PC-3 (cell line): ENCODE data around the gene PRDM8. TPM values are rescaled to one million over a fixed set of nuclear protein-coding genes. Genes with fewer than 3 reads are reported as not detected.

ENCODE experiments used
- ATAC-seq: fragments of 200-7000 bp; cut with Tn5 transposase; 2 replicates; pipeline ENCODE4 v1.9.1; 2020; ENCODE audit warnings: mild to moderate bottlenecking, moderate library complexity
- BruUV-seq: library from RNA; stranded (reverse); fragments of 400-500 nt; replicated peaks from 2 replicates; lab custom pipeline; 2021; lab: Mats Ljungman, UMichigan
- CTCF ChIA-PET: fragments of 300-600 bp; sonication (Branson Sonifier 250); formaldehyde crosslinking; loops from one replicate; lab custom pipeline; 2022; ENCODE audit warnings: antibody characterized with exemption; lab: Charles Lee
- POLR2A ChIA-PET: fragments of 300-600 bp; sonication (Branson Sonifier 250); formaldehyde crosslinking; loops from one replicate; lab custom pipeline; 2022; ENCODE audit warnings: antibody characterized with exemption; ENCODE audit not compliant: unreplicated experiment; lab: Charles Lee
- DNase-seq: peaks from one replicate; pipeline ENCODE4 v3.0.0-alpha.2; 2015
- H2AFZ ChIP-seq: fragments of 300-600 bp; sonication (generic); 2 replicates; pipeline ENCODE4 v1.6.0; 2016; ENCODE audit warnings: antibody characterized with exemption, low read length
- H3F3A ChIP-seq: fragments of 300-600 bp; sonication (generic); one replicate; pipeline ENCODE4 v1.6.0; 2017; ENCODE audit warnings: antibody characterized with exemption, low read length, control low read depth, mild to moderate bottlenecking; ENCODE audit not compliant: unreplicated experiment
- H3K27ac ChIP-seq: fragments of 300-600 bp; sonication (generic); 2 replicates; pipeline ENCODE4 v1.5.1; 2016; ENCODE audit warnings: mild to moderate bottlenecking, low read length
- H3K27me3 ChIP-seq: fragments of 300-600 bp; sonication (generic); 2 replicates; pipeline ENCODE4 v1.6.1; 2016; ENCODE audit warnings: low read length, mixed read lengths
- H3K36me3 ChIP-seq: fragments of 300-600 bp; sonication (generic); 2 replicates; pipeline ENCODE4 v1.6.1; 2016; ENCODE audit warnings: low read depth, mixed run types, low read length, mixed read lengths
- H3K4me1 ChIP-seq: fragments of 300-600 bp; sonication (generic); 2 replicates; pipeline ENCODE4 v1.5.1; 2016; ENCODE audit warnings: low read length; ENCODE audit not compliant: insufficient read depth
- H3K4me2 ChIP-seq: fragments of 300-600 bp; sonication (generic); 2 replicates; pipeline ENCODE4 v1.6.0; 2016; ENCODE audit warnings: low read length
- H3K4me3 ChIP-seq: fragments of 300-600 bp; sonication (generic); 2 replicates; pipeline ENCODE4 v1.5.1; 2016; ENCODE audit warnings: mild to moderate bottlenecking, low read length, mixed read lengths
- H3K79me2 ChIP-seq: fragments of 300-600 bp; sonication (generic); 2 replicates; pipeline ENCODE4 v1.6.1; 2017; ENCODE audit warnings: low read length, mixed read lengths
- H3K9ac ChIP-seq: fragments of 300-600 bp; sonication (generic); 2 replicates; pipeline ENCODE4 v1.6.0; 2016; ENCODE audit warnings: mild to moderate bottlenecking, low read length
- H3K9me2 ChIP-seq: fragments of 300-600 bp; sonication (generic); replicated peaks from 2 replicates; pipeline ENCODE4 v1.6.1; 2016; ENCODE audit warnings: mixed run types, low read length, mixed read lengths
- H3K9me3 ChIP-seq: fragments of 300-600 bp; sonication (generic); 2 replicates; pipeline ENCODE4 v1.6.1; 2016; ENCODE audit warnings: low read length, mixed read lengths
- H4K20me1 ChIP-seq: fragments of 300-600 bp; sonication (generic); 2 replicates; pipeline ENCODE4 v1.6.1; 2016; ENCODE audit warnings: low read length, mixed read lengths
- EZH2 ChIP-seq: fragments of 300-600 bp; sonication (generic); IDR thresholded peaks from one replicate; pipeline ENCODE4 v1.6.1; 2017; ENCODE audit warnings: antibody characterized with exemption, mild to moderate bottlenecking, low read length; ENCODE audit not compliant: unreplicated experiment
- EZH2phosphoT487 ChIP-seq: fragments of 300-600 bp; sonication (generic); IDR thresholded peaks from 2 replicates; pipeline ENCODE4 v1.6.1; 2018; ENCODE audit warnings: mild to moderate bottlenecking, antibody characterized with exemption, low read length, borderline replicate concordance
- intact Hi-C: fragments of 100-400 bp; cut with micrococcal nuclease; formaldehyde crosslinking; loops from 2 replicates; pipeline ENCODE4 v1.9.0; 2023
- total RNA-seq: library from RNA; depleted of rRNA; stranded (reverse); fragments of >200 nt; gene quantifications from 2 replicates; pipeline ENCODE4 v1.2.3, GENCODE V29; 2014
- TF ChIP-seq, protein P1 (sequence below): fragments of 300-600 bp; sonication (generic); conservative IDR thresholded peaks from 2 replicates; pipeline ENCODE4 v1.5.1; 2017; ENCODE audit warnings: antibody characterized with exemption, low read depth, mild to moderate bottlenecking, low read length

The PRDM8 gene
- total RNA-seq, 1 experiment from 2014 or later: 8.9 TPM

DNA sequence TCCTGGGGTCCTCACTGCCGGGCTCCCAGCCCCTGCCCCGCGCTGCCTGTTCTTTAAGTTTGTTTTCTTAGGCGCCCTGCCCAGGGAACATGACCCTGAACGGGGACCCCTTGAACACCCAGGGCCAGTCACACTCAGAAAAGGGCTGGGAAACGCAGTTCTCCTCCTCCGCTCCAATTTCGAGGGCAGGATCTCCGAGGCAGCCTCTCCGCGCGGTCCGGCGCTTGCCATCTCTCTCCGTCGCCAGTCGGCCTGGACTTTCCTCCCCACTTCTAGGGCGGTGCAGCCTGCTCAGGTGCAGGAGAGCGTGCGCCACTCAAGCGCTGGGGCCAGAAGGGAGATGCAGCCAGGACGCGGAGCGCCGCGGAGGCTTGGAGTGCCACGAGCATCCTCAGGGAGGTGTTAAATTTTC lies 9.9 kb downstream of the PRDM8 start:
- Histone ChIP-seq H3K27ac (no peak overlapping the region), H4K20me1 (no peaks in the 10 kb centered on the region), H3F3A (no peaks in the 10 kb centered on the region), H3K9ac (no peak overlapping the region), H3K4me2 (no peak overlapping the region), H3K4me1 (no peaks in the 10 kb centered on the region), H3K9me2 (no peaks in the 10 kb centered on the region), H3K36me3 (no peaks in the 10 kb centered on the region), H3K79me2 (no peaks in the 10 kb centered on the region), H3K4me3 (no peak overlapping the region), H3K9me3 (no peaks in the 10 kb centered on the region), H2AFZ (no peak overlapping the region), H3K27me3 (no peaks in the 10 kb centered on the region)
- no TSS peak for BruUV-seq
- CTCF ChIA-PET: no interaction called here
- POLR2A ChIA-PET: no interaction called here
- intact Hi-C loops: no loop called here
- TF ChIP-seq EZH2phosphoT487 (no peak), EZH2 (no peak)
- TF ChIP-seq, protein P1, sequence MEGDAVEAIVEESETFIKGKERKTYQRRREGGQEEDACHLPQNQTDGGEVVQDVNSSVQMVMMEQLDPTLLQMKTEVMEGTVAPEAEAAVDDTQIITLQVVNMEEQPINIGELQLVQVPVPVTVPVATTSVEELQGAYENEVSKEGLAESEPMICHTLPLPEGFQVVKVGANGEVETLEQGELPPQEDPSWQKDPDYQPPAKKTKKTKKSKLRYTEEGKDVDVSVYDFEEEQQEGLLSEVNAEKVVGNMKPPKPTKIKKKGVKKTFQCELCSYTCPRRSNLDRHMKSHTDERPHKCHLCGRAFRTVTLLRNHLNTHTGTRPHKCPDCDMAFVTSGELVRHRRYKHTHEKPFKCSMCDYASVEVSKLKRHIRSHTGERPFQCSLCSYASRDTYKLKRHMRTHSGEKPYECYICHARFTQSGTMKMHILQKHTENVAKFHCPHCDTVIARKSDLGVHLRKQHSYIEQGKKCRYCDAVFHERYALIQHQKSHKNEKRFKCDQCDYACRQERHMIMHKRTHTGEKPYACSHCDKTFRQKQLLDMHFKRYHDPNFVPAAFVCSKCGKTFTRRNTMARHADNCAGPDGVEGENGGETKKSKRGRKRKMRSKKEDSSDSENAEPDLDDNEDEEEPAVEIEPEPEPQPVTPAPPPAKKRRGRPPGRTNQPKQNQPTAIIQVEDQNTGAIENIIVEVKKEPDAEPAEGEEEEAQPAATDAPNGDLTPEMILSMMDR: no peak
- DNase-seq (no peak), ATAC-seq (no peak)

DNA sequence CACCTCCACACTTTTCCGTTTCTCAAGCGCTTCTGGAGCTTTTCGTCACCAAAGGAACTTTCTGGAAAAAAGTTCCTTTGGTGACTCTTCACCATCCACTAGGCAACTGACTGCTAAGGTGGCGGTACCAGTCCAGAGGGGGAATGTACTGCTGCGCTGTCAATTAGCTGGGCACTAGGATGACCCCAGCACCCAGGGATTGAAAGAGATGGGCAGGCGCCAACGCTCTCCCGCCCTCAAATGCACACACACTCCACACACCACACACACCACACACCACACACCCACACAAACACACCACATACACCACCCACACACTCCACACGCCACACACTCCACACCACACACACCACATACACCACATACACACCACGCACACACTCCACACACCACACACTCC lies 10.4 kb downstream of the PRDM8 start:
- Histone ChIP-seq H3K27me3 (no peaks in the 10 kb centered on the region), H3K36me3 (no peaks in the 10 kb centered on the region), H4K20me1 (no peaks in the 10 kb centered on the region), H2AFZ (no peak overlapping the region), H3K4me3 (no peak overlapping the region), H3F3A (no peaks in the 10 kb centered on the region), H3K9me2 (no peaks in the 10 kb centered on the region), H3K4me2 (no peak overlapping the region), H3K79me2 (no peaks in the 10 kb centered on the region), H3K9me3 (no peaks in the 10 kb centered on the region), H3K27ac (no peak overlapping the region), H3K4me1 (no peaks in the 10 kb centered on the region), H3K9ac (no peak overlapping the region)
- POLR2A ChIA-PET: no interaction called here
- intact Hi-C loops: no loop called here
- BruUV-seq: no TSS peak
- TF ChIP-seq EZH2phosphoT487 (no peak), EZH2 (no peak)
- TF ChIP-seq, protein P1: no peak
- CTCF ChIA-PET: no interaction called here
- no peak for ATAC-seq
- DNase-seq: no peak

DNA sequence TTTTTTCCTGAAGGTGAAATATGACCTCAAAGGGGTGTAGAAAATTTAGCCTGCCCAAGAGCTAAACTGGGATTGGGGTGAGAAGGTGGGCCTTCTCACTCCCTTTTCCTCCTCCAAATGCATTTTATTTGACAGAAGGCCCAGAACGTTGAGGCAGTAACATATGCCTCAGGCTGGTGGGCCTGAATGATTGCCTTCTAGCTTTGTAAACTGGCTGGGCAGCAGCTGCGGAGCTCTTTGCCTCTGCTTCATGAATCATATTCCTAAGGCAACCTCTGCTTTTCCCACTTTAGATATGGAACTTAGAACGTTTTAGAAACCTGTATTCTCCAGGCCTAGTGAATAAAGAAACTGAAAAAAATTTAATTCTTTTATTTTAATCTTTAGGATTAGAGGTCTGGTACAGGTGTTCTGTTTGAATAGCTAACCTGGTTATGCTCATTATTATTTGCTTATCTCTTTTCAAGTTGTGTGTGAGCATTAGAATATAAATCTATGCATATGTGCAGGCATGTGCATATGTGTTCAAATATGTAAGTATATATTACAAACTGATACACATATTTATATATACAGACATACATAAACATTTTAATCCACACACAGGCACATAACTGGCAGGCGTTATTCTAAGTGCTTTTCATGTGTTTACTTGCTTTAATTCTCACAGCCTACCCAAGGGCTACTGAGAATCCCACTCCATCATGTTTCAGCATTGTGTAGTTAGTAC lies 11.5 kb downstream of the PRDM8 start:
- intact Hi-C loops: no loop called here
- no peak overlapping the region for H3K4me3 ChIP-seq
- H3K9me3 ChIP-seq: no peaks in the 10 kb centered on the region
- H3K79me2 ChIP-seq: no peaks in the 10 kb centered on the region
- TF ChIP-seq, protein P1: no peak
- TF ChIP-seq EZH2 (no peak), EZH2phosphoT487 (no peak)
- POLR2A ChIA-PET: interaction anchor here (0.6 to 0.7 kb wide), 2 partner anchors 127 to 137 kb away, joined by 4 to 6 read pairs; no protein-coding TSS in a partner anchor
- no peaks in the 10 kb centered on the region for H3F3A ChIP-seq
- no peak for ATAC-seq
- no peak overlapping the region for H3K4me2 ChIP-seq
- H3K9ac ChIP-seq: no peak overlapping the region
- CTCF ChIA-PET: no interaction called here
- no peak for DNase-seq
- H3K27ac ChIP-seq: no peak overlapping the region
- H3K27me3 ChIP-seq: no peaks in the 10 kb centered on the region
- H4K20me1 ChIP-seq: no peaks in the 10 kb centered on the region
- H3K4me1 ChIP-seq: no peaks in the 10 kb centered on the region
- no peaks in the 10 kb centered on the region for H3K9me2 ChIP-seq
- no TSS peak for BruUV-seq
- no peaks in the 10 kb centered on the region for H3K36me3 ChIP-seq
- no peak overlapping the region for H2AFZ ChIP-seq
